Hepatocyte (in vitro differentiated cells): ENCODE data around the gene NIN.

Experiments used
- CTCF ChIP-seq: fragments of 200-600 bp; sonication (generic); IDR thresholded peaks from 2 replicates; pipeline ENCODE4 v1.5.1; 2016; ENCODE audit warnings: antibody characterized with exemption, mild to moderate bottlenecking; ENCODE audit not compliant: poor library complexity
- EZH2 ChIP-seq: fragments of 200-600 bp; sonication (generic); IDR thresholded peaks from 2 replicates; pipeline ENCODE4 v1.6.1; 2016; ENCODE audit warnings: antibody characterized with exemption, mild to moderate bottlenecking, borderline replicate concordance
- EZH2phosphoT487 ChIP-seq: fragments of 200-600 bp; sonication (generic); IDR thresholded peaks from one replicate; pipeline ENCODE4 v1.6.1; 2018; ENCODE audit warnings: antibody characterized with exemption, mild to moderate bottlenecking, low read depth, moderate library complexity; ENCODE audit not compliant: unreplicated experiment, severe bottlenecking

GRCh38 chr14:50844391-50844790, 13.4 kb upstream of the NIN start:
- no peak for TF ChIP-seq EZH2phosphoT487
- TF ChIP-seq CTCF = no peak
- no peak for TF ChIP-seq EZH2
